Choroid plexus epithelial cell (primary cell): Measurements from ENCODE around the gene TCN1.

ENCODE experiments used
- DNase-seq: peaks from one replicate; pipeline ENCODE4 v3.0.0-alpha.2; 2010; ENCODE audit warnings: low read depth
- H3K4me3 ChIP-seq: 2 replicates; pipeline ENCODE4 v1.5.1; 2011; ENCODE audit warnings: low read depth, mild to moderate bottlenecking, control low read depth, low read length, moderate library complexity
- CTCF ChIP-seq: conservative IDR thresholded peaks from 2 replicates; pipeline ENCODE4 v1.5.1; 2011; ENCODE audit warnings: low read depth, mild to moderate bottlenecking, control low read depth, inconsistent platforms, low read length, moderate library complexity

The TCN1 gene

GRCh38 chr11:59875856-59876519, 9.7 kb upstream of the TCN1 start:
- no peak for TF ChIP-seq CTCF
- H3K4me3 ChIP-seq = no peak overlapping the region
- DNase-seq = no peak

GRCh38 chr11:59872076-59872475, 5.8 kb upstream of the TCN1 start:
- TF ChIP-seq CTCF = no peak
- no peak for DNase-seq
- H3K4me3 ChIP-seq = no peak overlapping the region

- no peak overlapping the region for H3K4me3 ChIP-seq
- no peak for TF ChIP-seq CTCF
- DNase-seq = no peak
Observed at GRCh38 chr11:59867946-59868345, 1.7 kb upstream of the TCN1 start.

- no peak overlapping the region for H3K4me3 ChIP-seq
- no peak for TF ChIP-seq CTCF
- DNase-seq = no peak
Observed at GRCh38 chr11:59866836-59867235, 549 bp upstream of the TCN1 start.

- TF ChIP-seq CTCF = no peak
- H3K4me3 ChIP-seq = no peak overlapping the region
- no peak for DNase-seq
Observed at GRCh38 chr11:59865031-59865430, 1.3 kb downstream of the TCN1 start.

- TF ChIP-seq CTCF = no peak
- no peak overlapping the region for H3K4me3 ChIP-seq
Observed at GRCh38 chr11:59862252-59862651, 4.0 kb downstream of the TCN1 start.

GRCh38 chr11:59859673-59860072, 6.6 kb downstream of the TCN1 start:
- no peak for DNase-seq
- H3K4me3 ChIP-seq = no peak overlapping the region
- TF ChIP-seq CTCF = no peak

More at GRCh38 chr11:59862252-59862651, 4.0 kb downstream of the TCN1 start:
- no peak for DNase-seq
